WERI-Rb-1 (cell line): Measurements from ENCODE around the gene GRAMD4.

Experiments
- DNase-seq: peaks from one replicate; pipeline ENCODE4 v3.0.0-alpha.2; 2020
- H3K27ac ChIP-seq: fragments of 250-450 bp; sonication (Bioruptor Pico); 2 replicates; pipeline ENCODE4 v1.5.1; 2020; ENCODE audit warnings: mild to moderate bottlenecking, moderate library complexity
- H3K27me3 ChIP-seq: fragments of 250-450 bp; sonication (Bioruptor Pico); 2 replicates; pipeline ENCODE4 v1.5.1; 2021; ENCODE audit warnings: mild to moderate bottlenecking, low read depth, moderate library complexity; ENCODE audit not compliant: insufficient read depth, severe bottlenecking
- H3K36me3 ChIP-seq: fragments of 250-450 bp; sonication (Bioruptor Pico); 2 replicates; pipeline ENCODE4 v1.5.1; 2020; ENCODE audit warnings: mild to moderate bottlenecking, moderate library complexity
- H3K4me3 ChIP-seq: 2 replicates; pipeline ENCODE4 v1.5.1; 2011; ENCODE audit warnings: low read depth, mild to moderate bottlenecking, control low read depth, low read length
- H3K9me3 ChIP-seq: fragments of 250-450 bp; sonication (Bioruptor Pico); 2 replicates; pipeline ENCODE4 v1.5.1; 2021; ENCODE audit warnings: mild to moderate bottlenecking, moderate library complexity; ENCODE audit not compliant: severe bottlenecking
- TF ChIP-seq, protein P1 (sequence below): IDR thresholded peaks from 2 replicates; pipeline ENCODE4 v1.5.1; 2011; ENCODE audit warnings: low read depth, mild to moderate bottlenecking, control low read depth, inconsistent platforms, low read length

GRAMD4 gene

DNA sequence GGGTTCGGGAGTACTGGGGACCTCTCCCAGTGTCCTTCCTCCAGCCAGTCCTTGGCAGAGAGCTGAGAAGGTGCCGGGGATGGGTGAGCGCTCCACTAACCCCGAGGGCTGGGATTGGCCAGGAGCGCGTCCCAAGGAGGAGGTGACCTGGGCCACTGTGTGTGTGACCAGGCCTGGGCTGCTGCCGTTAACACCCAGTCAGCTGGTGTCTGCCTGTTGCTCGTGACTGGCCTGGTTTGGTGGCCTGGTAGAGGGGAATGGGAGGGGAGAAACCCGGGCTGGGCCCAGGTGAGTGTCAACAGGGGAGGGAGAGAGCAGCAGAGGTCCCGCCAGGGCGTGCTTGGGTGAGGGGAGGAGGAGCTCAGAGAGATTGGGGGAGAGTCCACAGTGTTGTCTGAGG lies 29.9 kb upstream of the GRAMD4 start:
- no peak for DNase-seq
- Histone ChIP-seq H3K27ac (peak overlapping the region; percentile 42), H3K4me3 (no peak overlapping the region), H3K9me3 (no peaks in the 10 kb centered on the region), H3K36me3 (no peaks in the 10 kb centered on the region), H3K27me3 (no peaks in the 10 kb centered on the region)
- TF ChIP-seq, protein P1, sequence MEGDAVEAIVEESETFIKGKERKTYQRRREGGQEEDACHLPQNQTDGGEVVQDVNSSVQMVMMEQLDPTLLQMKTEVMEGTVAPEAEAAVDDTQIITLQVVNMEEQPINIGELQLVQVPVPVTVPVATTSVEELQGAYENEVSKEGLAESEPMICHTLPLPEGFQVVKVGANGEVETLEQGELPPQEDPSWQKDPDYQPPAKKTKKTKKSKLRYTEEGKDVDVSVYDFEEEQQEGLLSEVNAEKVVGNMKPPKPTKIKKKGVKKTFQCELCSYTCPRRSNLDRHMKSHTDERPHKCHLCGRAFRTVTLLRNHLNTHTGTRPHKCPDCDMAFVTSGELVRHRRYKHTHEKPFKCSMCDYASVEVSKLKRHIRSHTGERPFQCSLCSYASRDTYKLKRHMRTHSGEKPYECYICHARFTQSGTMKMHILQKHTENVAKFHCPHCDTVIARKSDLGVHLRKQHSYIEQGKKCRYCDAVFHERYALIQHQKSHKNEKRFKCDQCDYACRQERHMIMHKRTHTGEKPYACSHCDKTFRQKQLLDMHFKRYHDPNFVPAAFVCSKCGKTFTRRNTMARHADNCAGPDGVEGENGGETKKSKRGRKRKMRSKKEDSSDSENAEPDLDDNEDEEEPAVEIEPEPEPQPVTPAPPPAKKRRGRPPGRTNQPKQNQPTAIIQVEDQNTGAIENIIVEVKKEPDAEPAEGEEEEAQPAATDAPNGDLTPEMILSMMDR: no peak

DNA sequence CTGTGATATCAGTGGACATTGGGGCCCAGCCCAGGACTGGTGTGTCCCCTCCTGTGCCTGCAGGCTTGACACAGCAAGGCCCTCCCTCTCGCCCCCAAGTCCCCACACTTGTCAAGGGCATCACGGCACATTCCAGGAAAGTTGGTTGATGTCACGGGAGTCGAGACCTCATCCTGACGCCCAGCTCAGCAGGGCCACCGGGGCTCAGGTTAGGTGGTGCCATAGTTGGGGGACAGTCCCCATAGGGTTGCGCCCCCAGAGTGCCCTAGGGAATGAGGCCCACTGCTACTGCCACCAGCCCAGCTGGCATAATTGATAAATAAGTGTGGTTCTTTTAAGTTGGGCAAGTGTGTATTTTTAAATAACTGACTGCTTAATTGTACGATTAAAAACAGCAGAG lies 28.3 kb upstream of the GRAMD4 start:
- H3K9me3 ChIP-seq: no peaks in the 10 kb centered on the region
- H3K36me3 ChIP-seq: no peaks in the 10 kb centered on the region
- TF ChIP-seq, protein P1: no peak
- DNase-seq: no peak
- H3K27ac ChIP-seq: no peak overlapping the region
- no peak overlapping the region for H3K4me3 ChIP-seq
- H3K27me3 ChIP-seq: no peaks in the 10 kb centered on the region

DNA sequence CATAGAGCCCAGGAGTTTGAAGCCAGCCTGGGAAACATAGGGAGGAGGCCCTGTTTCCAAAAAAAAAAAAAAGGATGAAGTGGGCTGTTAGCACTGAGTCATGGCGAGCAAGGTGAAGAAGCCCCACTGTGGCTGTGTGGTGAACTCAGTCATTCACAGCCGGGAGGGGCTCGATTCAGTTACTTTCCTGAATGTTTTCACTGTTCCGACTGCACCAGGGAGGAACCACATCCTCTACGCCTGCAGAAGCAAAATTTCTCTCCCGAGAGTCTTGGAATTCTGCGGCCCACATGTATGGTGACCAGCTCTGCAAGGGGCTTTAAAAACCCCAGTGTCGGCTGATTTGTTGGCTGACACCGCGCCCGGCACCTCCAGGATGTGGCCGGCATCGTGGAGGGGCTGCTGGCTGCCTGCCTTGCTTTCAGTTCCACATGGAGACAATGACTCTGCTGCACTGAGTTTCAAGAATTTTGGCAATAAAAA lies 27.8 kb upstream of the GRAMD4 start:
- TF ChIP-seq, protein P1: no peak
- H3K4me3 ChIP-seq: no peak overlapping the region
- H3K27ac ChIP-seq: no peak overlapping the region

DNA sequence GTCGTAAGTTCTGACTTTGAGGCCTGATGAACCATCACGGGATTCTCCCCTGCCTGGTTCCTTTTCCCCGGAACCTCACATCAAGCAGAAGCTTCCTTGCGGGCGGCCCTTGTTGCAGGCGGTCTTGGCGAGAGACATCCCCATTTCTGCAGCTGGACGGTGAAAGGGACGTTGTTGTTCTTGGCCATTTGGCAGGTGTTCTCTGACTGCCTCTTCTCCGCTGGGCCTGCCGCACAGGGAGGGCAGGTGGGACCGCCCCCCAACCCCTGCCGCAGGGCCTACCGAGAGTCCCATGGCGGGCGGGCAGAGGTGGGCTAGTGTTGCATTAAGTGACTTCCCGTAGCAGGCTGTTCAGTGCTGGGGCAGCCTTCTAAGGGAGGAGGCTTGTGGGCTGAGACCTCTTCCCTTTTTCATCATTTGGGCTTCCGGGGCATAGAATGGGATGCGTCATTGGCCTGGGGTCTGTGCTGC lies 26.9 kb upstream of the GRAMD4 start:
- no peaks in the 10 kb centered on the region for H3K36me3 ChIP-seq
- TF ChIP-seq, protein P1: no peak
- DNase-seq: no peak

More for the DNA sequence above, 27.8 kb upstream of the GRAMD4 start:
- Histone ChIP-seq H3K36me3 (no peaks in the 10 kb centered on the region), H3K9me3 (no peaks in the 10 kb centered on the region), H3K27me3 (no peaks in the 10 kb centered on the region)
- DNase-seq: no peak

DNA sequence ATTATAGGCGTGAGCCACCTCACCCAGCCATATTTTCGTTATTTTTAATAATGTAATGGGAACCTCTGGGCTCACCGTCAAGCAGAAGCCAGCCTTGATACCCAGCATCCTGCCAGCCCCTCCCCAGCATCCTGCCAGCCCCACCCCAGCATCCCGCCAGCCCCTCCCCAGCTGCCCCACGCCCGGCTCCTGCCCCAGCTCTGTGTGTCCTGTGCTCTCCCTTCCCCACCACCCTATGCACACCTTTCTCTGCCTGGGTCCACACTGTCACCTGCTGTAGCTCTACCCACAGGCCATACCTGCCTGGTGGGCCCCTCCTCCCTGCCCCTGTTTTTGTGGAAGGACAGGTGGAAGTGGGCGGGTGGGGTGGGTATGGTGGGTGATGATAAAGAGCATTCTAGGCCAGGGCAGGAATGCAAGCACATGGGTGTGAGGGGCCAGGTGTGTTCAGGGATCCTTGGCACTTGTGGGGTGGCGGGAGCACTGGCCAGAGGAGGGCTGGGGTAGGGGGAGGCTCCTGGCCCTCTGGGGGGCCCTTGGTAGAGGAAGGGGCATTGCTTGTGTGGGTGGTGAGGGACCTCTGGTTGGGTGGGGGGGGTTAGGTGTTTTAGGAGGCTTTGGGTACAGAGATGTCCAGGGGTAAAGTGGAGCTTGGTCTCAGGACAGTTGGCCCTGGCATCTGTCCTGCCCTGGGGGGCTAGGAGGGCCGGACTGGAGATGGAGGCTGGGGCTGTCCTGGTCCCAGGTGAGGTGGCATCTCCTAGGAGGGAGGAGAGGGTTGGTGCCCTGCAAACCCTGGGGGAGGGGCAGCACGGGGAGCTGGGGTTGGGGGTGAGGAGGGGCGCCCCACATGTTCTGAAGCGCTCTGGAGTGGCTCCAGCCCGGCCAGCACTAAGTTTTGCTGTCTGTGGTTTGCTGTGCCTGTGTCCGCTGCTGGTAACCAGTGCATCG lies 25.9 kb upstream of the GRAMD4 start:
- Histone ChIP-seq H3K4me3 (no peak overlapping the region), H3K27me3 (no peaks in the 10 kb centered on the region), H3K27ac (no peak overlapping the region; the same call in 1 of the 2 replicates), H3K9me3 (no peaks in the 10 kb centered on the region), H3K36me3 (no peaks in the 10 kb centered on the region)
- TF ChIP-seq, protein P1: no peak
- DNase-seq: no peak

More for the DNA sequence above, 26.9 kb upstream of the GRAMD4 start:
- Histone ChIP-seq H3K9me3 (no peaks in the 10 kb centered on the region), H3K4me3 (no peak overlapping the region), H3K27me3 (no peaks in the 10 kb centered on the region), H3K27ac (no peak overlapping the region)
